NK-92 (cell line): Measurements from ENCODE around the gene TRIM34.
"Not testable (repeated sequence)": the region's sequence is repeated elsewhere in the genome, so short reads cannot be mapped to it uniquely, and the experiment has no call there.

Experiments
- DNase-seq: peaks from one replicate; lab custom pipeline; 2025; ENCODE audit not compliant: unreplicated experiment; lab: John Stamatoyannopoulos, UW

Gene TRIM34, protein sequence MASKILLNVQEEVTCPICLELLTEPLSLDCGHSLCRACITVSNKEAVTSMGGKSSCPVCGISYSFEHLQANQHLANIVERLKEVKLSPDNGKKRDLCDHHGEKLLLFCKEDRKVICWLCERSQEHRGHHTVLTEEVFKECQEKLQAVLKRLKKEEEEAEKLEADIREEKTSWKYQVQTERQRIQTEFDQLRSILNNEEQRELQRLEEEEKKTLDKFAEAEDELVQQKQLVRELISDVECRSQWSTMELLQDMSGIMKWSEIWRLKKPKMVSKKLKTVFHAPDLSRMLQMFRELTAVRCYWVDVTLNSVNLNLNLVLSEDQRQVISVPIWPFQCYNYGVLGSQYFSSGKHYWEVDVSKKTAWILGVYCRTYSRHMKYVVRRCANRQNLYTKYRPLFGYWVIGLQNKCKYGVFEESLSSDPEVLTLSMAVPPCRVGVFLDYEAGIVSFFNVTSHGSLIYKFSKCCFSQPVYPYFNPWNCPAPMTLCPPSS

DNA sequence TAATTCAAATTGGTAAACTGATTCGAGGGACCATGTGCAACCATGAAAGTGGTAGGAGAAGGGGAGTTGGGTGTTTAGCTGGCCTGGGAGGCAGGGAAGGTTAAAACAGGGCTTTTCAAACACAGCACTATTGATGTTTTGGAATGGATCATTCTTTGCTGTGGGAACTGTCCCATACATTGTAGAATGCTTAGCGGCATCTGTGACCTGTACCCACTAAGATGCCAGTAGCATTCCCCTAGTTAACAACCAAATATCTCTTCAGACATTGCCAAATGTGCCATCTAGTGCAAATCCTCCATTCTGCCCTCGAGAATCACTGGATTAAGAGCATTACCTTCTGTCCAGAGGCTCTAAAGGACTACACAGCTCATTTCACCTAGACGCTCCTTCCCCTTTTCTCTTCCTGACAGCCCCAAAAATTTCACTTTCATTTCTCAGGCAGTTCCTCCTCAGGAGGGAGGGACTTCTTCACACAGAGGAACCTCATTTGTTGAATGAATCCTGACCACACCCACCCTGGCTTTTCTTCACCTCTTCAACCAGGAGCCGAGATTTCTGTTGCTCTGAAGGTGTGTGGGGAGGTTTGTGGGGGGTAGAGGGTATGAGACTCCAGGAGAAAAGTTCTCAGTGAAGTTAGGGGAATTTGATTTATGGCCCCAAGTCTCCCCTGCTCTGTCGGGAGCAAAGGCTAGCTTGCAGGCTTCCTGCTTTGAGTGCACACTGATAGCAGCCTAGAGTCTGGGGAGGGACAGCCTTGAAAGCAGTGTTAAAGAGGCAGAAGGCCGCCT is at the start of gene TRIM34:
Gene TRIM34, plus strand, starts transcription at position 513 of the 791 bp plus-strand sequence. CDS start 7,331 bp downstream, outside the sequence.
- no peak for DNase-seq

DNA sequence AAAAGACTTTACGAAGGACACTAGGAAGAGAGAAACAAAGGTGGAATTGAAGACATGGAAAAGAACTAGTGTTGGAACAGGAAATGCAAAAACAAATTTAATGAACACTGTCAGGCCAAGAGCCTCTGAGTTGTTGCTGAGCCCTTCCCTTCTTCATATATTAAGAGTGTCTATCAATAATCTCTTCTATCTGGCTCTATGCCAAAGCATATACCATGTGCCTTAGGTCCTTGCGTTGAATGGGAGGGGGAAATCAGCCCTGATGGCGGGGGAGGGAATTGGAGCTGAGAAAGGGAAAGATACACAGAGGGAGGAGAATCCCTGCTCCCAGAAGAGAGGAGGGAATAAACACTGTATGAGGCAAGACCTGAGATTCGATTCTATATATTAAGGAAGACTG is 49.6 kb upstream of the TRIM34 start:
- DNase-seq, result no peak

GRCh38 chr11:5577101-5577500 is 47.7 kb upstream of the TRIM34 start:
- no peak for DNase-seq

DNA sequence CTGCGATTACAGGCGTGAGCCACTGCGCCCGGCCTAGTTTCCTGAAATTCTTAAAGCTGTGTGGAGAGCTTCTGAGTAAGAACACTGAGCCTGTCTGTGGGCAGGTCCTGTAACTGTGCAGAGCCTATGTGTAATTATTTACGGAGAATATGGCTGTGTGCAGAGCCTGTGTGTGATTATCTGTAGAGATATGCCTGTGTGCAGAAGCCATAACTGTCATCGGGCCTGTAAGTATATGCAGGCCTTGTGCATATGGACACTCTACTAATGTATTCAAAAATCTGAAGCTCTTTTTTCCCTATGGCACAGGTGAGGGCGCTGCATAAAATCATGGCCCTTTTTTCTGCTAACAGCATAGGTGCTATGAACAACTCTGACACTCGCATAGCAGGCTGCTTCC is 44.2 kb upstream of the TRIM34 start, which contains the start of gene OR52B6:
Gene OR52B6, plus strand, starts transcription at position 301 of the 400 bp plus-strand sequence. Its CDS starts 0 bp downstream, at position 301.
- DNase-seq, result no peak

- DNase-seq, result no peak
These were observed 43.8 kb upstream of the TRIM34 start for GRCh38 chr11:5581014-5581413.

DNA sequence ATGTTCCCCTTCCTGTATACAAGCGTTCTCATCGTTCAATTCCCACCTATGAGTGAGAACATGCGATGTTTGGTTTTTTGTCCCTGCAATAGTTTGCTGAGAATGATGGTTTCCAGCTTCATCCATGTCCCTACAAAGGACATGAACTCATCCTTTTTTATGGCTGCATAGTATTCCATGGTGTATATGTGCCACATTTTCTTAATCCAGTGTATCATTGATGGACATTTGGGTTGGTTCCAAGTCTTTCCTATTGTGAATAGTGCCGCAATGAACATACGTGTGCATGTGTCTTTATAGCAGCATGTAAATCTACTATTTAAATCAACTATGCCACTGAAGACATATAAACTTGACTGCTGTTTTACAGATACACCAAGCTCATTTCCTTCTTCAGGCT is 40.3 kb upstream of the TRIM34 start:
- DNase-seq, result not testable (repeated sequence)

DNA sequence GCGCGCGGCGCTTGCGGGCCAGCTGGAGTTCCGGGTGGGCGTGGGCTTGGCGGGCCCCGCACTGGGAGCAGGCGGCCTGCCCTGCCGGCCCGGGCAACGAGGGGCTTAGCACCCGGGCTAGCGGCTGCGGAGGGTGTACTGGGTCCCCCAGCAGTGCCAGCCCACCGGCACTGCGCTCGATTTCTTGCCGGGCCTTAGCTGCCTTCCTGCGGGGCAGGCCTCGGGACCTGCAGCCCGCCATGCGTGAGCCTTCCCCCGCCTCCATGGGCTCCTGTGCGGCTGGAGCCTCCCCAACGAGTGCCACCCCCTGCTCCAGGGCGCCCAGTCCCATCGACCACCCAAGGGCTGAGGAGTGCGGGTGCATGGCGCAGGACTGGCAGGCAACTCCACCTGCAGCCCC is 34.9 kb upstream of the TRIM34 start:
- not testable (repeated sequence) for DNase-seq

DNA sequence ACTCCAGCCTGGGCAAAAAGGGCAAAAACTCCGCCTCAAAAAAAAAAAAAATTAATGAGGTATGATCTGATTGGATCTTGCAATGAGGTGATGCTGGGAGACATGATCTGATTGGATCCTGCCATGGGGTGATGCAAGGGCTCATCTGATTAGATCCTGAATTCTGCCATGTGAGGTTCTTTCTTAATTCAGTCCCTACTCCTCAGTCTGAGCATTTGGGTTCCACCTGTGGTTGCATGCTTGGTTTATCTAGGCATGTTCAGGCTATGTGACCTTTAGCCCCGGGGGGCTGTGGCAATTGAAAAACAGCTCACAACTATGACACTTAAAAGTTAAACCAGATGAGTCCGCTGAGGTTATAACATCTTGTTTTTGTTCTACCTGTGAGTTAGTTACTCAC is 33.2 kb upstream of the TRIM34 start:
- DNase-seq, result no peak

DNA sequence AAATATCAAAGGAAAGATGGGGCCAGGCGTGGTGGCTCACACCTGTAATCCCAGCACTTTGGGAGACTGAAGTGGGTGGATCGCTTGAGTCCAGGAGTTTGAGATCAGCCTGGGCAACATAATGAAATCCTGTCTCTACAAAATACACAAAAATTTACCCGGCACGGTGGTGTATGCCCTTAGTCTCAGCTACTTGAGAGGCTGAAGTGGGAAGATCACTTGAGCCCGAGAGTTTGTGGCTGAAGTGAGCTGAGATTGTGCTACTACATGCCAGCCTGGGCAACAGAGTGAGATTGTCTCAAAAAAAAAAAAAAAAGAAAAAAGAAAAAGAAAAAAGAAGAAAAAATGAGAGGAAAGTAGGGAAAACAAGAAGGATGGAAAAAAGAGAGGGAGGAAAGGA is 32.2 kb upstream of the TRIM34 start:
- DNase-seq, result no peak

DNA sequence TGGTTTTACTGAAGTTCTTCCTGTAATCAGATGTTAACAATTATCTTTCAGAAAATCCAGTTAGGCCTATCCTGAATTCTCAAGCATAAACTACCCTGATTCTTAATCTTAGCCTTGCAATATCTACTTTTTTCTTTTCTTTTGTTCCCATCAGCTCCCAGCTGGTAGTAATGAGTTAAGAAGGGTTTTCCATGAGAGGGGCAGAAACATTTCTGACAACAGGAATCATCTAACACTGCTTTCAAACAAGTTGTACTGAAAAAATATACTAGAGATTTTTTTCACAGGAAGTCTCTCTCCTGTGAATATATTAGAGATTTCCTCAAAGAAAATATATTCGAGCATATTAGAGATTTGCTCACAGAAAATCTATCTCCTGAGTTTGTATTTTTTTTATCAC is 31.7 kb upstream of the TRIM34 start:
- no peak for DNase-seq

- no peak for DNase-seq
These were observed 28.1 kb upstream of the TRIM34 start, which contains the start of gene TRIM6 for GRCh38 chr11:5596607-5597201. Gene TRIM6 (plus strand): TSS chr11:5596637. CDS start chr11:5596898, 261 bp downstream.

- DNase-seq, result no peak
These were observed 26.8 kb upstream of the TRIM34 start for GRCh38 chr11:5597953-5598352.

GRCh38 chr11:5600374-5600851 is 24.4 kb upstream of the TRIM34 start:
- no peak for DNase-seq

- DNase-seq, result not testable (repeated sequence)
These were observed 22.0 kb upstream of the TRIM34 start for GRCh38 chr11:5602791-5603190.

DNA sequence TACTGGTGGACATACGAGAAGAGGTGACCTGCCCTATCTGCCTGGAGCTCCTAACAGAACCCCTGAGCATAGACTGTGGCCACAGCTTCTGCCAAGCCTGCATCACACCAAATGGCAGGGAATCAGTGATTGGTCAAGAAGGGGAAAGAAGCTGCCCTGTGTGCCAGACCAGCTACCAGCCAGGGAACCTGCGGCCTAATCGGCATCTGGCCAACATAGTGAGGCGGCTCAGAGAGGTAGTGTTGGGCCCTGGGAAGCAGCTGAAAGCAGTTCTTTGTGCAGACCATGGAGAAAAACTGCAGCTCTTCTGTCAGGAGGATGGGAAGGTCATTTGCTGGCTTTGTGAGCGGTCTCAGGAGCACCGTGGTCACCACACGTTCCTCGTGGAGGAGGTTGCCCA is 21.5 kb upstream of the TRIM34 start:
- DNase-seq, result no peak

- no peak for DNase-seq
These were observed 19.9 kb upstream of the TRIM34 start for GRCh38 chr11:5604896-5605295.

- no peak for DNase-seq
These were observed 19.0 kb upstream of the TRIM34 start for GRCh38 chr11:5605849-5606248.

- no peak for DNase-seq
These were observed 16.0 kb upstream of the TRIM34 start for GRCh38 chr11:5608808-5609207.

- no peak for DNase-seq
These were observed 14.4 kb upstream of the TRIM34 start for GRCh38 chr11:5610446-5610845.

- DNase-seq, result no peak
These were observed 13.2 kb upstream of the TRIM34 start for GRCh38 chr11:5611627-5612026.

- DNase-seq, result no peak
These were observed 6.0 kb upstream of the TRIM34 start for GRCh38 chr11:5618807-5619206.
